ENCODE results near the gene SPACA6. TPM values are rescaled to one million over a fixed set of nuclear protein-coding genes. Genes with fewer than 3 reads are reported as not detected.

SPACA6 gene
- total and polyA plus RNA-seq, 2 donors from 2014 or later: 18.9 to 25.4 TPM

DNA sequence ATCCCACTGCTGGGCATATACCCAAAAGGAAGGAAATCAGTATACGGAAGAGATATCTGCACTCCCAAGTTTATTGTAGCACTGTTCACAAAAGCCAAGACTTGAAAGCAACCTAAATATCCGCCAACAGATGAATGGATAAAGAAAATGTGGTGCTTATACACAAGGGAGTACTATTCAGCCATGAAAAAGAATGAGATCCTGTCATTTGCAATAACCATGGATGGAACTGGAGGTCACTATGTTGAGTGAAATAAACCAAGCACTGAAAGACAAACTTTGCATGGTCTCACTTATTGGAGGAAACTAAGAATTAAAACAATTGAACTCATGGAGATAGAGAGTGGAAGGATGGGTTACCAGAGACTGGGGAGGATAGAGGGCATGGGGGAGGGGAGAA lies 40.0 kb upstream of the SPACA6 start:
- Histone ChIP-seq H3K36me3 (ENCODE audit: control insufficient read depth in 2 of 3, insufficient read depth in 3 of 3, low read length in 3 of 3) (no peaks in the 10 kb centered on the region), H3K27ac (ENCODE audit: low read depth in 2 of 2, low read length in 2 of 2) (no peak overlapping the region), H3K4me1 (ENCODE audit: control insufficient read depth in 2 of 3, insufficient read depth in 2 of 3, low read depth in 1 of 3, low read length in 3 of 3) (peaks cover 0 to 2% (median 0%) of the 10 kb centered on the region in 3 donors), H3K27me3 (ENCODE audit: control insufficient read depth, insufficient read depth, low read length) (no peaks in the 10 kb centered on the region), H3K4me3 (ENCODE audit: low read length in 3 of 3) (no peak overlapping the region), H3K9ac (ENCODE audit: low read length in 3 of 3) (no peak overlapping the region), H3K9me3 (ENCODE audit: control insufficient read depth in 2 of 3, insufficient read depth in 1 of 3, low read length in 3 of 3) (no peaks in the 10 kb centered on the region)
- intact Hi-C loops (cut with DNase I): no loop called here
- FAIRE-seq (no peak), DNase-seq (no peak)
- TF ChIP-seq, protein P1, sequence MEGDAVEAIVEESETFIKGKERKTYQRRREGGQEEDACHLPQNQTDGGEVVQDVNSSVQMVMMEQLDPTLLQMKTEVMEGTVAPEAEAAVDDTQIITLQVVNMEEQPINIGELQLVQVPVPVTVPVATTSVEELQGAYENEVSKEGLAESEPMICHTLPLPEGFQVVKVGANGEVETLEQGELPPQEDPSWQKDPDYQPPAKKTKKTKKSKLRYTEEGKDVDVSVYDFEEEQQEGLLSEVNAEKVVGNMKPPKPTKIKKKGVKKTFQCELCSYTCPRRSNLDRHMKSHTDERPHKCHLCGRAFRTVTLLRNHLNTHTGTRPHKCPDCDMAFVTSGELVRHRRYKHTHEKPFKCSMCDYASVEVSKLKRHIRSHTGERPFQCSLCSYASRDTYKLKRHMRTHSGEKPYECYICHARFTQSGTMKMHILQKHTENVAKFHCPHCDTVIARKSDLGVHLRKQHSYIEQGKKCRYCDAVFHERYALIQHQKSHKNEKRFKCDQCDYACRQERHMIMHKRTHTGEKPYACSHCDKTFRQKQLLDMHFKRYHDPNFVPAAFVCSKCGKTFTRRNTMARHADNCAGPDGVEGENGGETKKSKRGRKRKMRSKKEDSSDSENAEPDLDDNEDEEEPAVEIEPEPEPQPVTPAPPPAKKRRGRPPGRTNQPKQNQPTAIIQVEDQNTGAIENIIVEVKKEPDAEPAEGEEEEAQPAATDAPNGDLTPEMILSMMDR (IDR thresholded peaks at IDR 0.05; ENCODE audit: borderline replicate concordance, extremely low read depth, insufficient read depth): no peak

DNA sequence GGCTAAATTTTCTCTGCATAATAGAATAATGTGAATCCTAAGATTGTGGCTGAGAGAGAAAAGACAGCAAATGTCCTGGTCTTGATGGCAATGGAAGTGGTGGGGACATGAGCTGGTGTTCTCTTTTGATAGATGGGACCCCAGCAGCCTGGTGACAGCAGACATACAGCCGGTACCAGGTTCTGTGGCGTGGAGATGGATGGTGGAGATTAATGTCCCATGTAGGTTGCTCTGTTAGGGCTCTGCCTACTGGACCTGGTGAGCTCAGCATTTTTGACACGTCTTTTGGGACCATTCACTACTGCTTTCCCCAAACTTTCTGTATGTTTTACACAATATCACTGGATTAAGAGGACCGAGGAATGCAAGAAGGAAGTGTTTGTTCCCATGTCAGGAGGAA lies 38.3 kb upstream of the SPACA6 start:
- Histone ChIP-seq H3K4me3 (ENCODE audit: low read length in 3 of 3) (no peak overlapping the region), H3K27me3 (ENCODE audit: control insufficient read depth, insufficient read depth, low read length) (no peaks in the 10 kb centered on the region), H3K27ac (ENCODE audit: low read depth in 2 of 2, low read length in 2 of 2) (no peak overlapping the region), H3K9ac (ENCODE audit: low read length in 3 of 3) (no peak overlapping the region), H3K36me3 (ENCODE audit: control insufficient read depth in 2 of 3, insufficient read depth in 3 of 3, low read length in 3 of 3) (no peaks in the 10 kb centered on the region), H3K4me1 (ENCODE audit: control insufficient read depth in 2 of 3, insufficient read depth in 2 of 3, low read depth in 1 of 3, low read length in 3 of 3) (peaks cover 0 to 2% (median 0%) of the 10 kb centered on the region in 3 donors), H3K9me3 (ENCODE audit: control insufficient read depth in 2 of 3, insufficient read depth in 1 of 3, low read length in 3 of 3) (no peaks in the 10 kb centered on the region)
- TF ChIP-seq, protein P1 (IDR thresholded peaks at IDR 0.05; ENCODE audit: borderline replicate concordance, extremely low read depth, insufficient read depth): no peak
- intact Hi-C loops (cut with DNase I): no loop called here
- no peak for FAIRE-seq
- DNase-seq: no peak

DNA sequence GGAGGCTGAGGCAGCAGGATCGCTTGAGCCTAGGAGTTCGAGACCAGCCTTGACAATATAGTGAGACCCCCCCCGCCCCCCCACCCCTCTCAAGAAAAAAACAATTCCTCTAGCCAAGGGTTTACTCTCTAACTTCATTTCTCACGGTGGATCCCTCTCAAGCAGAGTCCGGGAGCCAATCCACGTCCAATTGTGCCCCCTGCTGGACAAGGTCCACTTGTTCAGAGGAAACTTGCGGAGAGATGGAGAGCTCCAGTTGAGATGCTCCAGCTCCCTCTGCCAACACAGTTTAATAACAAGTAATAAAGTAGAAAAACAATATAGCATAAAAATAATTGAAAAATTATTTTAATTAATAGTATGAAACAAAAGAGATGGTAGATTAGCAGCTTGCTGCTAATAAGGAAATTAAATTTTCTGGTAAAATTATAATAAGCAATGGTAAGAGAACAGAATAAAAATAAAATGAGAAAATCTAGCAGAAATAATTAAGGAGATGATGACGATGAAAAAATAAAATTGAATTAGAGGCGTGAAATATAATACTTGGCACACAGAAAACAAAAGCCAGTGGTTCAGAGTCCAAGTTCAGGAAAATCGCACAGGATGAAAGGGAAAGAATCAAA lies 32.0 kb upstream of the SPACA6 start:
- peak; percentile 75 for FAIRE-seq
- H3K4me1 ChIP-seq (ENCODE audit: control insufficient read depth in 2 of 3, insufficient read depth in 2 of 3, low read depth in 1 of 3, low read length in 3 of 3): peaks cover 0 to 2% (median 0%) of the 10 kb centered on the region in 3 donors
- TF ChIP-seq, protein P1 (IDR thresholded peaks at IDR 0.05; ENCODE audit: borderline replicate concordance, extremely low read depth, insufficient read depth): peak; percentile 49
- no peaks in the 10 kb centered on the region for H3K27me3 ChIP-seq (ENCODE audit: control insufficient read depth, insufficient read depth, low read length)
- H3K4me3 ChIP-seq (ENCODE audit: low read length in 3 of 3): no peak overlapping the region
- H3K36me3 ChIP-seq (ENCODE audit: control insufficient read depth in 2 of 3, insufficient read depth in 3 of 3, low read length in 3 of 3): no peaks in the 10 kb centered on the region
- peak in 4 of 5 donors; percentile 75 to 94 (median 82) for DNase-seq
- no peak overlapping the region for H3K9ac ChIP-seq (ENCODE audit: low read length in 3 of 3)
- H3K9me3 ChIP-seq (ENCODE audit: control insufficient read depth in 2 of 3, insufficient read depth in 1 of 3, low read length in 3 of 3): no peaks in the 10 kb centered on the region
- intact Hi-C loops (cut with DNase I): no loop called here
- no peak overlapping the region for H3K27ac ChIP-seq (ENCODE audit: low read depth in 2 of 2, low read length in 2 of 2)

DNA sequence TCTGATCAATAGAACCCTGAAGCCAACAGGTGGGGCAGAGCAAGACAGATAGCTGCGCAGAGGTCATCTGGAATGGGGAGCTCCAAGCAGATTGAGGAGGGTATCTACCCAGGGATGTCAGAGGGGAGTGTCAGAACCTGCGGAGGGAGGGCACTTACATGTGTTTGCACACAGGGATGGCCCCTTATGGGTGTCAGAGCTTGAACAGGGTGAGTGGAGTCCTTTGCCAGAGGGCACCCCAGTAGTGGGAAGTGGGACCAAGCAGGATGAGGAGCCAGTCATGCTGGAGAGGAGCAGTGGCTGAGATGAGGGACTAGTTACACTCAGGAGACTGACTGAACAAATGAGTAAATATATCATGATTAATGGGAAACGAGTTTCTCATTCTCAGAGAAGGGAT lies 29.5 kb upstream of the SPACA6 start:
- FAIRE-seq (no peak), DNase-seq (no peak)
- TF ChIP-seq, protein P1 (IDR thresholded peaks at IDR 0.05; ENCODE audit: borderline replicate concordance, extremely low read depth, insufficient read depth): no peak
- H3K4me1 ChIP-seq (ENCODE audit: control insufficient read depth in 2 of 3, insufficient read depth in 2 of 3, low read depth in 1 of 3, low read length in 3 of 3): no peaks in the 10 kb centered on the region
- no peaks in the 10 kb centered on the region for H3K9me3 ChIP-seq (ENCODE audit: control insufficient read depth in 2 of 3, insufficient read depth in 1 of 3, low read length in 3 of 3)
- H3K4me3 ChIP-seq (ENCODE audit: low read length in 3 of 3): no peak overlapping the region
- H3K36me3 ChIP-seq (ENCODE audit: control insufficient read depth in 2 of 3, insufficient read depth in 3 of 3, low read length in 3 of 3): no peaks in the 10 kb centered on the region
- H3K9ac ChIP-seq (ENCODE audit: low read length in 3 of 3): no peak overlapping the region
- intact Hi-C loops (cut with DNase I): no loop called here
- H3K27ac ChIP-seq (ENCODE audit: low read depth in 2 of 2, low read length in 2 of 2): no peak overlapping the region
- H3K27me3 ChIP-seq (ENCODE audit: control insufficient read depth, insufficient read depth, low read length): no peaks in the 10 kb centered on the region

Measured in kidney (tissue), 14 donors.